HepG2 (cell line): ENCODE data around the gene RAB1B. TPM values are rescaled to one million over a fixed set of nuclear protein-coding genes. Genes with fewer than 3 reads are reported as not detected.

Experiments used
- CENPT ChIP-seq: sonication (generic); formaldehyde crosslinking; IDR thresholded peaks from 2 replicates; pipeline ENCODE4 v1.8.0; 2022; ENCODE audit warnings: low read depth, mild to moderate bottlenecking, moderate library complexity, missing genetic modification reagents
- ELF4 ChIP-seq: sonication (generic); formaldehyde crosslinking; IDR thresholded peaks from 2 replicates; pipeline ENCODE4 v1.5.0; 2020; ENCODE audit warnings: missing genetic modification reagents, mild to moderate bottlenecking, moderate library complexity, borderline replicate concordance
- FOXO4 ChIP-seq: sonication (generic); formaldehyde crosslinking; conservative IDR thresholded peaks from 2 replicates; pipeline ENCODE4 v1.8.1; 2023; ENCODE audit warnings: missing genetic modification reagents
- GATAD2A ChIP-seq: IDR thresholded peaks from 2 replicates; pipeline ENCODE4 v1.6.1; 2016
- HOXA3 ChIP-seq: sonication (generic); formaldehyde crosslinking; IDR thresholded peaks from 2 replicates; pipeline ENCODE4 v1.5.0; 2020; ENCODE audit warnings: missing genetic modification reagents
- JUNB ChIP-seq: sonication (generic); formaldehyde crosslinking; IDR thresholded peaks from 2 replicates; pipeline ENCODE4 v1.8.0; 2022; ENCODE audit warnings: missing genetic modification reagents, mild to moderate bottlenecking, borderline replicate concordance
- KDM2A ChIP-seq: sonication (generic); formaldehyde crosslinking; IDR thresholded peaks from 2 replicates; pipeline ENCODE4 v1.4.0; 2020; ENCODE audit warnings: low read depth, missing genetic modification reagents, borderline replicate concordance
- MLX ChIP-seq: IDR thresholded peaks from 2 replicates; pipeline ENCODE4 v1.6.1; 2016
- NAIF1 ChIP-seq: sonication (generic); formaldehyde crosslinking; IDR thresholded peaks from 2 replicates; pipeline ENCODE4 v1.5.0; 2020; ENCODE audit warnings: mild to moderate bottlenecking, missing genetic modification reagents, borderline replicate concordance
- REXO4 ChIP-seq: sonication (generic); formaldehyde crosslinking; IDR thresholded peaks from 2 replicates; pipeline ENCODE4 v1.8.0; 2022; ENCODE audit warnings: missing genetic modification reagents, mild to moderate bottlenecking, borderline replicate concordance
- SUZ12 ChIP-seq: fragments of 150-350 bp; IDR thresholded peaks from 2 replicates; pipeline ENCODE4 v1.6.1; 2014; ENCODE audit warnings: low read depth, low read length
- TGIF2 ChIP-seq: IDR thresholded peaks from 2 replicates; pipeline ENCODE4 v1.6.1; 2016; ENCODE audit warnings: control low read depth, missing compliant biosample characterization
- TOPORS ChIP-seq: sonication (generic); formaldehyde crosslinking; IDR thresholded peaks from 2 replicates; pipeline ENCODE4 v1.8.0; 2023; ENCODE audit warnings: mild to moderate bottlenecking, missing genetic modification reagents
- ZNF260 ChIP-seq: sonication (generic); formaldehyde crosslinking; IDR thresholded peaks from 2 replicates; pipeline ENCODE4 v1.4.0; 2020; ENCODE audit warnings: missing genetic modification reagents, low read depth, mild to moderate bottlenecking, borderline replicate concordance
- ZNF614 ChIP-seq: IDR thresholded peaks from 2 replicates; pipeline ENCODE4 v1.6.1; 2018; ENCODE audit warnings: missing biosample characterization, missing genetic modification reagents, inconsistent platforms, borderline replicate concordance
- ZNF652 ChIP-seq: IDR thresholded peaks from 2 replicates; pipeline ENCODE4 v1.6.1; 2016; ENCODE audit warnings: low read depth, borderline replicate concordance
- ZSCAN5A ChIP-seq: sonication (generic); formaldehyde crosslinking; IDR thresholded peaks from 2 replicates; pipeline ENCODE4 v1.8.0; 2022; ENCODE audit warnings: mild to moderate bottlenecking, missing genetic modification reagents, borderline replicate concordance
- polyA plus RNA-seq, 8 experiments: library from polyadenylated mRNA; depleted of rRNA in 3 of 8; stranded (reverse) in 7 of 8; unstranded in 1 of 8; fragments of >200 nt; fragmentation: Illumina TruSeq in 4 of 8; extraction: Trizol in 4 of 8; gene quantifications; 2 replicates each; pipeline versions ENCODE4 v1.2.1 to v1.2.3, GENCODE V29; 2011 to 2016; ENCODE audit warnings: low read depth in 4 of 8, missing spikeins in 1 of 8, mixed read lengths in 1 of 8; ENCODE audit not compliant: insufficient read depth in 1 of 8
- total RNA-seq, 5 experiments: library from RNA; depleted of rRNA; stranded (reverse); fragments of >200 nt; fragmentation: Illumina TruSeq; extraction: Trizol; gene quantifications; 2 replicates each; pipeline ENCODE4 v1.2.3, GENCODE V29; 2016; ENCODE audit warnings: low read depth in 1 of 5
- TF ChIP-seq, protein P1 (sequence below): sonication (generic); formaldehyde crosslinking; IDR thresholded peaks from 2 replicates; pipeline ENCODE4 v1.5.0; 2020; ENCODE audit warnings: mild to moderate bottlenecking, missing genetic modification reagents, borderline replicate concordance

RAB1B gene
- total and polyA plus RNA-seq, 2 of the 13 experiments (the other 11 are each of a cell fraction or from before 2014, with no cell fraction given): 77.9 to 87.9 TPM

DNA sequence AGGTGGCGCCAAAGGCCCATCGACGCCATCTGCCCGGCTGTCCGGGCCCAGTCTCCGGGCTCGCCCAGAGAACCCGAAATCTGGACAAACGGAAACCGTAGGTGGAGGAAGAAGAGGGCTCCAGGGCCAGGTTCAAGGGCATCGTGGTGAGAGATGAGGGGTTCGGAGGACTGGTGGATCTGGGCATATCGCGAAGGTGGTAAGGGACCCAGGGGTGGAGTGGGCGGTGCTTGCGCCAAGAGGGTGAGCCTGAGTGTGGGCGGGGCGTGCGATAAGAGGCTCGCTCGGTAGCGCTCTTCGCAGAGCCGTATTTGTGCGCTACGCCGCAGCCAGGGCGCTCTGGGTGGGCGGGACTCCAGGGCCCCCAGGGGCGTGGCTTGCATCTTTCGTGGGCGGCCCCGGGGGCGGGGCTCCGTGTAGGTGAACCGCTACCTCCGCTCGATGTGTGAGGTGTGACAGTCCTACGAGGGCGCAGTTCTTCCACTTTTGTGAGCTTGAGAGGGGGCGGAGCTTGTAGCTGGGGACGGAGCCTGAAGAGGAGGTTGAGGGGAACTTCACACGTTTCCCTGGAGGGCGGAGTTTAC is 43.6 kb downstream of the RAB1B start (continued):
- TF ChIP-seq ZNF260 (CRISPR knock-in tag): no peak
- TF ChIP-seq KDM2A (CRISPR knock-in tag): peak; percentile 59; the same call in 1 of the 2 replicates
- no peak for TF ChIP-seq ELF4 (CRISPR knock-in tag)
- TF ChIP-seq SUZ12: no peak
- TF ChIP-seq FOXO4 (CRISPR knock-in tag): no peak
- TF ChIP-seq NAIF1 (CRISPR knock-in tag): no peak
- TF ChIP-seq TGIF2 (CRISPR knock-in tag): peak; percentile 74; the same call in 1 of the 2 replicates
- 0 out of 2 replicates have a peak, but pooled peaks have one; percentile 25 for TF ChIP-seq TOPORS (CRISPR knock-in tag)
- TF ChIP-seq ZNF614 (CRISPR knock-in tag): 0 out of 2 replicates have a peak, but pooled peaks have one; percentile 15
- peak; percentile 76; the same call in 1 of the 2 replicates for TF ChIP-seq ZSCAN5A
- TF ChIP-seq JUNB (CRISPR knock-in tag): no peak
- peak; percentile 34; the same call in 1 of the 2 replicates for TF ChIP-seq MLX
- TF ChIP-seq, protein P1, sequence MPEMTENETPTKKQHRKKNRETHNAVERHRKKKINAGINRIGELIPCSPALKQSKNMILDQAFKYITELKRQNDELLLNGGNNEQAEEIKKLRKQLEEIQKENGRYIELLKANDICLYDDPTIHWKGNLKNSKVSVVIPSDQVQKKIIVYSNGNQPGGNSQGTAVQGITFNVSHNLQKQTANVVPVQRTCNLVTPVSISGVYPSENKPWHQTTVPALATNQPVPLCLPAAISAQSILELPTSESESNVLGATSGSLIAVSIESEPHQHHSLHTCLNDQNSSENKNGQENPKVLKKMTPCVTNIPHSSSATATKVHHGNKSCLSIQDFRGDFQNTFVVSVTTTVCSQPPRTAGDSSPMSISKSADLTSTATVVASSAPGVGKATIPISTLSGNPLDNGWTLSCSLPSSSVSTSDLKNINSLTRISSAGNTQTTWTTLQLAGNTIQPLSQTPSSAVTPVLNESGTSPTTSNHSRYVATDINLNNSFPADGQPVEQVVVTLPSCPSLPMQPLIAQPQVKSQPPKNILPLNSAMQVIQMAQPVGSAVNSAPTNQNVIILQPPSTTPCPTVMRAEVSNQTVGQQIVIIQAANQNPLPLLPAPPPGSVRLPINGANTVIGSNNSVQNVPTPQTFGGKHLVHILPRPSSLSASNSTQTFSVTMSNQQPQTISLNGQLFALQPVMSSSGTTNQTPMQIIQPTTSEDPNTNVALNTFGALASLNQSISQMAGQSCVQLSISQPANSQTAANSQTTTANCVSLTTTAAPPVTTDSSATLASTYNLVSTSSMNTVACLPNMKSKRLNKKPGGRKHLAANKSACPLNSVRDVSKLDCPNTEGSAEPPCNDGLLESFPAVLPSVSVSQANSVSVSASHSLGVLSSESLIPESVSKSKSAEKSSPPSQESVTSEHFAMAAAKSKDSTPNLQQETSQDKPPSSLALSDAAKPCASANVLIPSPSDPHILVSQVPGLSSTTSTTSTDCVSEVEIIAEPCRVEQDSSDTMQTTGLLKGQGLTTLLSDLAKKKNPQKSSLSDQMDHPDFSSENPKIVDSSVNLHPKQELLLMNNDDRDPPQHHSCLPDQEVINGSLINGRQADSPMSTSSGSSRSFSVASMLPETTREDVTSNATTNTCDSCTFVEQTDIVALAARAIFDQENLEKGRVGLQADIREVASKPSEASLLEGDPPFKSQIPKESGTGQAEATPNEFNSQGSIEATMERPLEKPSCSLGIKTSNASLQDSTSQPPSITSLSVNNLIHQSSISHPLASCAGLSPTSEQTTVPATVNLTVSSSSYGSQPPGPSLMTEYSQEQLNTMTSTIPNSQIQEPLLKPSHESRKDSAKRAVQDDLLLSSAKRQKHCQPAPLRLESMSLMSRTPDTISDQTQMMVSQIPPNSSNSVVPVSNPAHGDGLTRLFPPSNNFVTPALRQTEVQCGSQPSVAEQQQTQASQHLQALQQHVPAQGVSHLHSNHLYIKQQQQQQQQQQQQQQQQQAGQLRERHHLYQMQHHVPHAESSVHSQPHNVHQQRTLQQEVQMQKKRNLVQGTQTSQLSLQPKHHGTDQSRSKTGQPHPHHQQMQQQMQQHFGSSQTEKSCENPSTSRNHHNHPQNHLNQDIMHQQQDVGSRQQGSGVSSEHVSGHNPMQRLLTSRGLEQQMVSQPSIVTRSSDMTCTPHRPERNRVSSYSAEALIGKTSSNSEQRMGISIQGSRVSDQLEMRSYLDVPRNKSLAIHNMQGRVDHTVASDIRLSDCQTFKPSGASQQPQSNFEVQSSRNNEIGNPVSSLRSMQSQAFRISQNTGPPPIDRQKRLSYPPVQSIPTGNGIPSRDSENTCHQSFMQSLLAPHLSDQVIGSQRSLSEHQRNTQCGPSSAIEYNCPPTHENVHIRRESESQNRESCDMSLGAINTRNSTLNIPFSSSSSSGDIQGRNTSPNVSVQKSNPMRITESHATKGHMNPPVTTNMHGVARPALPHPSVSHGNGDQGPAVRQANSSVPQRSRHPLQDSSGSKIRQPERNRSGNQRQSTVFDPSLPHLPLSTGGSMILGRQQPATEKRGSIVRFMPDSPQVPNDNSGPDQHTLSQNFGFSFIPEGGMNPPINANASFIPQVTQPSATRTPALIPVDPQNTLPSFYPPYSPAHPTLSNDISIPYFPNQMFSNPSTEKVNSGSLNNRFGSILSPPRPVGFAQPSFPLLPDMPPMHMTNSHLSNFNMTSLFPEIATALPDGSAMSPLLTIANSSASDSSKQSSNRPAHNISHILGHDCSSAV: no peak
- peak; percentile 70 for TF ChIP-seq GATAD2A
- TF ChIP-seq ZNF652: peak; percentile 74; the same call in 1 of the 2 replicates
- no peak for TF ChIP-seq REXO4
- peak; percentile 50; the same call in 1 of the 2 replicates for TF ChIP-seq HOXA3 (CRISPR knock-in tag)
- no peak for TF ChIP-seq CENPT (CRISPR knock-in tag)
